Neural progenitor cell (in vitro differentiated cells): ENCODE data around the gene BAX.

ENCODE experiments used
- EZH2 ChIP-seq: fragments of 200-600 bp; sonication (generic); IDR thresholded peaks from 2 replicates; pipeline ENCODE4 v1.6.1; 2017; ENCODE audit warnings: antibody characterized with exemption, mild to moderate bottlenecking, moderate library complexity
- EZH2phosphoT487 ChIP-seq: fragments of 200-600 bp; sonication (generic); IDR thresholded peaks from 2 replicates; pipeline ENCODE4 v1.6.1; 2017; ENCODE audit warnings: antibody characterized with exemption
- TF ChIP-seq, protein P1 (sequence below): fragments of 200-600 bp; sonication (generic); IDR thresholded peaks from 2 replicates; pipeline ENCODE4 v1.5.1; 2017; ENCODE audit warnings: antibody characterized with exemption, mild to moderate bottlenecking

DNA sequence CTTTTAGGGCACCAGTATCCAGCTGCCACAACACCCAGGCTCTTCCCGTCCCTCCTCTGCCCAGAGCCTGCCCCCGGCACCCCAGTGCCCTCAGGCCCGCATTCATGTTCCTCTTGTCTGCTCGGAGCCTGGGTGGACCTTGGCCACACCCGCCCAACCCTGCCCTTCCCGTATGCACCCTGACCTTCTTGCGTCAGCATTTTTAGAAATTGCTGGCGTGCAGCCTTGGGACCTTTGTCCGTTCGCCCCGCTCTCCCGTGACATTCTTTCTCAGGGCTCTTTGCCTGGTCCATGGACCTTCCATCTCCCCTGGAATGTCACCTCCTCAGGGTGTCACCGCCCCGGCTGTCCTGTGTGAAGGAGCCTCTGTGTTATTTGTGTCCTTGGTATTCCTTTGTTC lies 47.0 kb upstream of the BAX start:
- TF ChIP-seq, protein P1, sequence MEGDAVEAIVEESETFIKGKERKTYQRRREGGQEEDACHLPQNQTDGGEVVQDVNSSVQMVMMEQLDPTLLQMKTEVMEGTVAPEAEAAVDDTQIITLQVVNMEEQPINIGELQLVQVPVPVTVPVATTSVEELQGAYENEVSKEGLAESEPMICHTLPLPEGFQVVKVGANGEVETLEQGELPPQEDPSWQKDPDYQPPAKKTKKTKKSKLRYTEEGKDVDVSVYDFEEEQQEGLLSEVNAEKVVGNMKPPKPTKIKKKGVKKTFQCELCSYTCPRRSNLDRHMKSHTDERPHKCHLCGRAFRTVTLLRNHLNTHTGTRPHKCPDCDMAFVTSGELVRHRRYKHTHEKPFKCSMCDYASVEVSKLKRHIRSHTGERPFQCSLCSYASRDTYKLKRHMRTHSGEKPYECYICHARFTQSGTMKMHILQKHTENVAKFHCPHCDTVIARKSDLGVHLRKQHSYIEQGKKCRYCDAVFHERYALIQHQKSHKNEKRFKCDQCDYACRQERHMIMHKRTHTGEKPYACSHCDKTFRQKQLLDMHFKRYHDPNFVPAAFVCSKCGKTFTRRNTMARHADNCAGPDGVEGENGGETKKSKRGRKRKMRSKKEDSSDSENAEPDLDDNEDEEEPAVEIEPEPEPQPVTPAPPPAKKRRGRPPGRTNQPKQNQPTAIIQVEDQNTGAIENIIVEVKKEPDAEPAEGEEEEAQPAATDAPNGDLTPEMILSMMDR: no peak
- TF ChIP-seq EZH2 (no peak), EZH2phosphoT487 (no peak)
